ENCODE data around the gene MIER2.
"Not testable (repeated sequence)": the region's sequence is repeated elsewhere in the genome, so short reads cannot be mapped to it uniquely, and the experiment has no call there.

MIER2 gene

GRCh38 chr19:281156-281853 is 63.3 kb downstream of the MIER2 start:
- DNase-seq, result no peak

DNA sequence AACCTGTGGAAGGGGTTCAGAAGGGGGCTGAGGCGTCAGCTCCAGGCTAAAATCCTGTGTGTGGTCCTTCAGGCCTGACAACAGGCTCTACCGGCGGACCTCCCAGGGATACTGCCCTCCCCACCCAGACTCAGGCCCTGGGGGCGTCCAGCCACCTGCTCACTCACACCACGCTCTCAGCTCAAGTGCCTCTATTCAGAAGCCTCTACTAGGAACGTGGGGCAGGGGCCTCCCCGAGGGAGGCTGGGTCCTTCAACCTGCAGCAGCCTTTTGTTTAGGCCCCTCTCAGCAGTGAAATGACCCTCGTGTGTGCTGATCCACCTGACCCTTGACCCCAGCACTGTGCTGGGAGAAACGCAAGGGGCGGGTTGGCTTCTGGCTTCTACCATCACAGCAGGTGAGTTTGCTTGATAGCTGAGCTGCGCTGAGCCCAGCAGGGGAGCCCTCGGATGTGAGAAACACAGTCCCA is 64.0 kb downstream of the MIER2 start:
- DNase-seq, result no peak

GRCh38 chr19:279656-280055 is 64.9 kb downstream of the MIER2 start:
- no peak for DNase-seq

- no peak for DNase-seq
Observed at GRCh38 chr19:279231-279630, 65.4 kb downstream of the MIER2 start.

- no peak for DNase-seq
Observed at GRCh38 chr19:277581-278165, 66.9 kb downstream of the MIER2 start.

DNA sequence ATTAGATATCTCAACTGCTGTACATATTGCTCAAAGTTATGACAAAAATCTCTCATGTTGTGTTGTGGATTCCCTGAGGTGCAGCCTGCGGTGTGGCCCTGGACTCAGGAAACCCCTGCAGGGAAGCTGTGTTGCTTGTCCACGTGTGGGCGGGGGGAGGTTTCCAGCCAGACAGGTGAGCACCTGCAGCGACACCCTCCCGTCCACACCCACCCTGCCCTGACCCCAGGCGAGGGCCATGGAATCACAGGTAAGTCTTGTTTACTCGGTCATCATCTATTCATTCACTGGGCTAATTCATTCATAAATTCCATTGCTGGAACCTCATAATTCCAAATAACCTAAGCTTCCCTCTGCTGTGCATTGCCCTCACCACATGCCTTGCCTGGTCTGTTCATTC is 67.5 kb downstream of the MIER2 start:
- DNase-seq, result no peak

DNA sequence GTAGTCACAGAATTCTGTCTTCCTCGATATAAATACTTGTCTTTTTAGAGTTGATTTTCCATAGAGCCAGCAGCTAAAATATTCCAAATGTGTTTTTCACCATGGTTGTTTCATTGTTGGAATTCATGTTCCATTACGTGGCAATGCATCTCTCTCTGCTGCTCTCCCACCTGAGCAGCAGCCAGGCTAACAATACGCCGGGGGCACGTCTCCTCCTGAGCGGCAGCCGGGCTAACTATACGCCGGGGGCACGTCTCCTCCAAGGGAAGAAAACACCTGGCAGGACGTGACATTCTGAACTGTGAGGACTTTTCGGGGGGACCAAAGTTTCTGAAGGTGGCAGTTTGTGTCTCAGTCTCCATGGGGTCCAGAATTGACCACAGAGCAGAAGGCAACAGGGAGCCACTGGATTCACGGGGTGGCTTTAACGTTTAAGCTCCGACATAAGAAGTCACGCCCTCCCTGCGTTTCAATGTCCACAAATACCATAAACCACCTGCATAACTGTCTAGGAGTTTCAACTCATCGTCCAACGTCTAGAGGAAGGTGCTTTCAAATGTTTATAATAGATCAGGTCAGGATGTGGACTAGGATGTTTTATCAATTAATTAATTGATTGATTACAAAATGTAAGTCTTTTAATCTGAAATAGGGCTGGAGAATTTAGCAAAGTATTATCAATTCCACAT is 68.5 kb downstream of the MIER2 start:
- DNase-seq, result no peak

- DNase-seq, result no peak
Observed at GRCh38 chr19:275000-275399, 69.6 kb downstream of the MIER2 start.

DNA sequence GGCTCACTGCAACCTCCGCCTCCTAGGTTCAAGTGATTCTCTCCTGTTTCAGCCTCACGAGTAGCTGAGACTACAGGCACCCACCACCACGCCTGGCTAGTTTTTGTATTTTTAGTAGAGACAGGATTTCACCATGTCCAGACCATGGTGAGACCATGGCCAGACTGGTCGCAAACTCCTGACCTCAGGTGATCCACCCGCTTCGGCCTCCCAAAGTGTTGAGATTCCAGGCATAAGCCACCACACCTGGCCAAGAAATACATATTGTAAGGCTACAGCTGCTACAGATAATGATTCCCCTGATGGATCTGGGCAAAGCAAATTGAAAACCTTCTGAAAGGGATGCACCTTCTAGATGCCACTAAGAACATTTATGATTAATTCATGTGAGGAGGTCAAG is 71.2 kb downstream of the MIER2 start:
- DNase-seq, result no peak

DNA sequence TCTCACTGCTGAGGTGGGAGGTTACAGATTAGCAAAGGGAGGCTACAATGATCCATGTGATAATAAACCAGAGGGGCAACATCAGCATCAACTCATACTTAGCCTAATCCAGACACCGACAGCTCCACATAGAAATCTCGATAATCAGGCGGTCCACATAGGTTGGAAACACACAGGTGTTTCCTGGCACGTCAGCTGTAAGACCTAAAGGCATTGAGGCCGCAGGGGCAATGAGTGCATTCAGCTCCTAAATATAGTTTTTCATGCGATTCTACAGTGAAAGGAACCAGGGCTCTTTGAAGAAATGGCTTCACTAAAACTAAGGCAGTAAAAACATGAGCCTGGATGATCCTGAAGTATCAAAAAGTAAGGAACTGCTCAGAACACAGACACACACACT is 72.7 kb downstream of the MIER2 start:
- DNase-seq, result no peak

GRCh38 chr19:270766-271318 is 73.8 kb downstream of the MIER2 start:
- DNase-seq, result not testable (repeated sequence)

- DNase-seq, result no peak
Observed at GRCh38 chr19:269241-269640, 75.4 kb downstream of the MIER2 start.

GRCh38 chr19:262125-262524 is 82.5 kb downstream of the MIER2 start:
- DNase-seq, result no peak

DNA sequence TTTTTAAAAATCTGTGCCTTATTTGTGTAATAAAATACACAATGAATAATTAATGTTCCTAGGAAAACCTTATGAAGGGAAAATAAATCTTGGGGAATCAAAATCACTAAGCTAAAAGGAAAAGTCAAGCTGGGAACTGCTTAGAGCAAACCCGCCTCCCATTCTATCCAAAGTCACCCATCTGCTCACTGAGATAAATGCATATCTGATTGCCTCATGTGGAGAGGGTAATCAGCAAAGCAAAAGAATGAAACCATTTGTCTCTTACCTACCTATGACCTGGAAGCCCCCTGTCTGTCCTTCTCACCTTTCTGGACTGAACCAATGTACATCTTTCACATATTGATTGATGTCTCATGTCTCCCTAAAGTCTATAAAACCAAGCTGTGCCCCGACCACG is 87.8 kb downstream of the MIER2 start:
- DNase-seq, result not testable (repeated sequence)
